Measurements from ENCODE around the gene FLOT2. TPM values are rescaled to one million over a fixed set of nuclear protein-coding genes. Genes with fewer than 3 reads are reported as not detected.

Gene FLOT2
- total RNA-seq, 3 donors from 2014 or later (not counting 1 experiment from before 2014, with no cell fraction given) = 132 to 152 (median 152) TPM

DNA sequence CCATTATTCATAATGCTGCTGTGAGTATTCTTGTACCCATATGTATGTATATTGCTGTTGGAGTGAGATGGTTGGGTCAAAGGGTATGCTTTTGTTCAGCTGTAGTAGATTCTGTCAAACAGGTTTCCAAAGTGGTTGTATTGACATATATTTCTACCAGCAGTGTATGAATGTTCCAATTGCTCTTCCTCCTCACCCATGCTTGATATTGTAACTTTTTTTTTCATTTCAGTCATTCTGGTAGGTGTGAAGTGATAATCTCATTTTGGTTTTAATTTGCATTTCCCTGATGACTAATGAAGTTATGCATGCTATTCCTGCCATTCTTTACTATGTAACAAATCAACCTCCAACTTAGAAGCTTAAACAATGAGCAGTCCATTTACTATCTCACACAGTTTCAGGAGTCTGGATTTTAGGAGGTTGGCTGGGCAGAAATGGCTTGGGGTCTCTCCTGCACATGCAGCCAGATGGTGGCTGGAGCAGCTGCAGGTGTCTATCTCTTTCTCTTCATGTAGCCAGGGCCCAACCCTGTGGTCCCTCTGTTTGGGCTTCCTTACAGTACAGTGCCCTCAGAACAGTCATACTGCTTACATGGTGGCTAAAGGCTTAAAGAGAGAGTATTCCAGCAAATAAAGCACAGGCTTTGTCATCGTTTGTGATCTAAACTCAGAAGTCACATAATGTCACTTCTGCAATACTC, 21.5 kb downstream of the FLOT2 start:
- H3K4me3 ChIP-seq (ENCODE audit: low read length) = no peak overlapping the region
- ATAC-seq (no peak), DNase-seq (no peak)
- Mint-ChIP-seq H3K4me3 (no peak overlapping the region), H3K27me3 (ENCODE audit: low read depth in 2 of 2) (no peaks in the 10 kb centered on the region), H3K9me3 (no peaks in the 10 kb centered on the region), H3K27ac (no peak overlapping the region), H3K36me3 (peaks cover 8% of the 10 kb centered on the region), H3K4me1 (peaks cover 7 to 18% of the 10 kb centered on the region in 2 donors)
- WGBS (ENCODE audit: insufficient coverage) = 67% methylated on average over 1 of the region's 1 CpG
- H3K27me3 ChIP-seq (ENCODE audit: control insufficient read depth, insufficient read depth, low read length) = no peaks in the 10 kb centered on the region
- H3K27ac ChIP-seq (ENCODE audit: low read length) = no peak overlapping the region
- no peaks in the 10 kb centered on the region for H3K9me3 ChIP-seq (ENCODE audit: control insufficient read depth, insufficient read depth, low read length)
- TF ChIP-seq, protein P1, sequence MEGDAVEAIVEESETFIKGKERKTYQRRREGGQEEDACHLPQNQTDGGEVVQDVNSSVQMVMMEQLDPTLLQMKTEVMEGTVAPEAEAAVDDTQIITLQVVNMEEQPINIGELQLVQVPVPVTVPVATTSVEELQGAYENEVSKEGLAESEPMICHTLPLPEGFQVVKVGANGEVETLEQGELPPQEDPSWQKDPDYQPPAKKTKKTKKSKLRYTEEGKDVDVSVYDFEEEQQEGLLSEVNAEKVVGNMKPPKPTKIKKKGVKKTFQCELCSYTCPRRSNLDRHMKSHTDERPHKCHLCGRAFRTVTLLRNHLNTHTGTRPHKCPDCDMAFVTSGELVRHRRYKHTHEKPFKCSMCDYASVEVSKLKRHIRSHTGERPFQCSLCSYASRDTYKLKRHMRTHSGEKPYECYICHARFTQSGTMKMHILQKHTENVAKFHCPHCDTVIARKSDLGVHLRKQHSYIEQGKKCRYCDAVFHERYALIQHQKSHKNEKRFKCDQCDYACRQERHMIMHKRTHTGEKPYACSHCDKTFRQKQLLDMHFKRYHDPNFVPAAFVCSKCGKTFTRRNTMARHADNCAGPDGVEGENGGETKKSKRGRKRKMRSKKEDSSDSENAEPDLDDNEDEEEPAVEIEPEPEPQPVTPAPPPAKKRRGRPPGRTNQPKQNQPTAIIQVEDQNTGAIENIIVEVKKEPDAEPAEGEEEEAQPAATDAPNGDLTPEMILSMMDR (IDR thresholded peaks at IDR 0.05) = no peak
- peaks cover 25% of the 10 kb centered on the region for H3K36me3 ChIP-seq (ENCODE audit: control insufficient read depth, insufficient read depth, low read length)
- peaks cover 10% of the 10 kb centered on the region for H3K4me1 ChIP-seq (ENCODE audit: control insufficient read depth, insufficient read depth, low read length)
- intact Hi-C loops (cut with micrococcal nuclease) = loop anchor here (2.0 kb wide), 1 partner anchor 17 kb away; no protein-coding TSS in a partner anchor

GRCh38 chr17:28874750-28875149, 22.8 kb downstream of the FLOT2 start:
- Mint-ChIP-seq H3K9me3 (no peaks in the 10 kb centered on the region), H3K4me3 (no peak overlapping the region), H3K4me1 (peaks cover 9 to 14% of the 10 kb centered on the region in 2 donors), H3K36me3 (peaks cover under 1% of the 10 kb centered on the region), H3K27me3 (ENCODE audit: low read depth in 2 of 2) (no peaks in the 10 kb centered on the region), H3K27ac (no peak overlapping the region)
- no peaks in the 10 kb centered on the region for H3K9me3 ChIP-seq (ENCODE audit: control insufficient read depth, insufficient read depth, low read length)
- H3K36me3 ChIP-seq (ENCODE audit: control insufficient read depth, insufficient read depth, low read length) = peaks cover 12% of the 10 kb centered on the region
- WGBS (ENCODE audit: insufficient coverage) = 100% methylated on average over 2 of the region's 3 CpGs
- peaks cover 17% of the 10 kb centered on the region for H3K4me1 ChIP-seq (ENCODE audit: control insufficient read depth, insufficient read depth, low read length)
- DNase-seq (no peak), ATAC-seq (no peak)
- no peaks in the 10 kb centered on the region for H3K27me3 ChIP-seq (ENCODE audit: control insufficient read depth, insufficient read depth, low read length)
- TF ChIP-seq, protein P1 (IDR thresholded peaks at IDR 0.05) = no peak
- no peak overlapping the region for H3K4me3 ChIP-seq (ENCODE audit: low read length)
- no peak overlapping the region for H3K27ac ChIP-seq (ENCODE audit: low read length)
- intact Hi-C loops (cut with micrococcal nuclease) = no loop called here

GRCh38 chr17:28873839-28874238, 23.7 kb downstream of the FLOT2 start:
- Histone ChIP-seq H3K9me3 (ENCODE audit: control insufficient read depth, insufficient read depth, low read length) (no peaks in the 10 kb centered on the region), H3K36me3 (ENCODE audit: control insufficient read depth, insufficient read depth, low read length) (peaks cover 4% of the 10 kb centered on the region), H3K27me3 (ENCODE audit: control insufficient read depth, insufficient read depth, low read length) (no peaks in the 10 kb centered on the region), H3K4me3 (ENCODE audit: low read length) (no peak overlapping the region), H3K4me1 (ENCODE audit: control insufficient read depth, insufficient read depth, low read length) (peaks cover 17% of the 10 kb centered on the region), H3K27ac (ENCODE audit: low read length) (no peak overlapping the region)
- DNase-seq (no peak), ATAC-seq (no peak)
- Mint-ChIP-seq H3K4me3 (no peak overlapping the region), H3K27me3 (ENCODE audit: low read depth in 2 of 2) (no peaks in the 10 kb centered on the region), H3K27ac (no peak overlapping the region), H3K4me1 (peaks cover 9 to 14% of the 10 kb centered on the region in 2 donors), H3K9me3 (no peaks in the 10 kb centered on the region), H3K36me3 (no peaks in the 10 kb centered on the region)
- TF ChIP-seq, protein P1 (IDR thresholded peaks at IDR 0.05) = no peak
- 98% methylated on average over 6 of the region's 7 CpGs for WGBS (ENCODE audit: insufficient coverage)
- intact Hi-C loops (cut with micrococcal nuclease) = no loop called here
